Measurements from ENCODE around the gene HSP90AA1.

DNA sequence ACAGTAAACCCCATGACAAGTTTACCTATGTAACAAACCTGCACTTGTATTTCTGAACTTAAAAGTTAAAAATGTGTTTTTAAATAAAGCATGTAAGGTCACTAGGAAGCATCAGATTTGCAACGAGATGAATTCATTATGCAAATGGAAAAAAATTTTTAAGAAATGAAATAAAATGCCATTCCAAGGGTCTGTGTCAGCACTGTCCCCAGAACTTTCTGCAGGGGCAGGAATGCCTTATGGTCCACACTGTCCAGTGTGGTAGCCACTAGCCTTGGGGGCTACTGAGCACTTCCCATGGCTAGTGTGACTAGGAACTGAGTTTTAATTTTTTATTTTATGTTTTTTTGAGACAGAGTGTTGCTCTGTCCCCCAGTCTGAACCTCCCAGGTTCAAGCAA lies 49.2 kb downstream of the HSP90AA1 start:
- TF ChIP-seq, protein P1, sequence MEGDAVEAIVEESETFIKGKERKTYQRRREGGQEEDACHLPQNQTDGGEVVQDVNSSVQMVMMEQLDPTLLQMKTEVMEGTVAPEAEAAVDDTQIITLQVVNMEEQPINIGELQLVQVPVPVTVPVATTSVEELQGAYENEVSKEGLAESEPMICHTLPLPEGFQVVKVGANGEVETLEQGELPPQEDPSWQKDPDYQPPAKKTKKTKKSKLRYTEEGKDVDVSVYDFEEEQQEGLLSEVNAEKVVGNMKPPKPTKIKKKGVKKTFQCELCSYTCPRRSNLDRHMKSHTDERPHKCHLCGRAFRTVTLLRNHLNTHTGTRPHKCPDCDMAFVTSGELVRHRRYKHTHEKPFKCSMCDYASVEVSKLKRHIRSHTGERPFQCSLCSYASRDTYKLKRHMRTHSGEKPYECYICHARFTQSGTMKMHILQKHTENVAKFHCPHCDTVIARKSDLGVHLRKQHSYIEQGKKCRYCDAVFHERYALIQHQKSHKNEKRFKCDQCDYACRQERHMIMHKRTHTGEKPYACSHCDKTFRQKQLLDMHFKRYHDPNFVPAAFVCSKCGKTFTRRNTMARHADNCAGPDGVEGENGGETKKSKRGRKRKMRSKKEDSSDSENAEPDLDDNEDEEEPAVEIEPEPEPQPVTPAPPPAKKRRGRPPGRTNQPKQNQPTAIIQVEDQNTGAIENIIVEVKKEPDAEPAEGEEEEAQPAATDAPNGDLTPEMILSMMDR (IDR thresholded peaks at IDR 0.05), result no peak
- TF ChIP-seq POLR2A (IDR thresholded peaks at IDR 0.05), result no peak

Measured in body of pancreas (tissue), 4 donors.